K562 (cell line): Measurements from ENCODE around the gene ZCCHC24. TPM values are rescaled to one million over a fixed set of nuclear protein-coding genes. Genes with fewer than 3 reads are reported as not detected.

Experiments used
- ATAC-seq: fragments of 200-7000 bp; cut with Tn5 transposase; 3 replicates; pipeline ENCODE4 v1.9.1; 2020; ENCODE audit warnings: moderate library complexity
- BruUV-seq: library from RNA; stranded (reverse); fragments of 400-500 nt; replicated peaks from 2 replicates; lab custom pipeline; 2021; lab: Mats Ljungman, UMichigan
- CTCF ChIA-PET: fragments of 300-600 bp; formaldehyde crosslinking; extraction: SDS; loops from one replicate; lab custom pipeline; 2021; ENCODE audit warnings: low intra/inter-chr PET ratio; lab: Yijun Ruan, JAX
- POLR2A ChIA-PET: fragments of 300-600, 350-650 bp; sonication (Branson Sonifier 250); formaldehyde crosslinking; extraction: SDS; loops from one replicate; lab custom pipeline; 2021; ENCODE audit warnings: antibody characterized with exemption, inconsistent platforms; lab: Yijun Ruan, JAX
- DNase-seq, 4 experiments: peaks; one replicate each; pipeline versions ENCODE4 v3.0.0 to v3.0.0-alpha.2; 2011 to 2018; ENCODE audit warnings: low spot score in 3 of 4, mixed read lengths in 3 of 4; ENCODE audit errors: extremely low read depth in 1 of 4
- FAIRE-seq: peaks from 2 replicates; lab custom pipeline; 2011; peaks lifted over from hg19 to GRCh38; lab: Jason Lieb, UNC
- H2AFZ ChIP-seq: 2 replicates; pipeline ENCODE4 v1.6.0; 2011; ENCODE audit warnings: low read depth, low read length, control low read depth, inconsistent platforms
- H3K27ac ChIP-seq: fragments of 200-600 bp; 3 replicates; pipeline ENCODE4 v1.8.0; 2011; ENCODE audit warnings: low read depth, mild to moderate bottlenecking, control low read depth, inconsistent platforms, low read length, moderate library complexity, mixed read lengths; ENCODE audit errors: extremely low read depth
- H3K27me3 ChIP-seq, 2 experiments: fragments of 300-600 bp in 1 of 2; 2 replicates in 1 of 2; 3 replicates in 1 of 2; pipeline versions ENCODE4 v1.6.0 to v1.8.0; 2011; ENCODE audit warnings: inconsistent platforms in 2 of 2, low read length in 2 of 2, mild to moderate bottlenecking in 1 of 2, mixed read lengths in 1 of 2, moderate library complexity in 1 of 2; ENCODE audit not compliant: control insufficient read depth in 2 of 2, insufficient read depth in 2 of 2
- H3K36me3 ChIP-seq: fragments of 300-600 bp; 3 replicates; pipeline ENCODE4 v1.8.0; 2011; ENCODE audit warnings: mild to moderate bottlenecking, low read length, inconsistent platforms; ENCODE audit not compliant: control insufficient read depth, insufficient read depth
- H3K4me1 ChIP-seq, 2 experiments: fragments of 200-600 bp in 1 of 2; replicated peaks in 1 of 2; 2 replicates in 1 of 2; 3 replicates in 1 of 2; pipeline versions ENCODE4 v1.5.1 to v1.8.0; 2011; ENCODE audit warnings: inconsistent platforms in 2 of 2, low read length in 2 of 2, mild to moderate bottlenecking in 1 of 2, mixed read lengths in 1 of 2, moderate library complexity in 1 of 2; ENCODE audit not compliant: control insufficient read depth in 2 of 2, insufficient read depth in 2 of 2
- H3K4me2 ChIP-seq: 2 replicates; pipeline ENCODE4 v1.6.1; 2011; ENCODE audit warnings: low read length, control low read depth, inconsistent platforms, mixed read lengths; ENCODE audit not compliant: insufficient read depth
- H3K4me3 ChIP-seq: fragments of 200-600 bp; sonication (generic), shearing (Covaris generic); 2 replicates; pipeline ENCODE4 v1.5.1; 2016; ENCODE audit warnings: control low read depth, inconsistent platforms
- H3K79me2 ChIP-seq: fragments of 200-600 bp; 3 replicates; pipeline ENCODE4 v1.8.0; 2011; ENCODE audit warnings: low read length, inconsistent platforms; ENCODE audit not compliant: control insufficient read depth, insufficient read depth
- H3K9ac ChIP-seq, 2 experiments: 2 replicates each; pipeline versions ENCODE4 v1.6.0 to v1.6.1; 2011; ENCODE audit warnings: low read depth in 2 of 2, low read length in 2 of 2, control low read depth in 1 of 2, inconsistent platforms in 1 of 2, mild to moderate bottlenecking in 1 of 2, mixed read lengths in 1 of 2; ENCODE audit not compliant: insufficient read depth in 1 of 2
- H3K9me1 ChIP-seq: one replicate; pipeline ENCODE4 v1.6.0; 2011; ENCODE audit warnings: inconsistent platforms, mild to moderate bottlenecking, low read length, moderate library complexity; ENCODE audit not compliant: control insufficient read depth, insufficient read depth
- H3K9me3 ChIP-seq: replicated peaks from 2 replicates; pipeline ENCODE4 v1.5.1; 2011; ENCODE audit warnings: low read depth, low read length, inconsistent platforms; ENCODE audit not compliant: control insufficient read depth, insufficient read depth
- H4K20me1 ChIP-seq: replicated peaks from 2 replicates; pipeline ENCODE4 v1.6.1; 2011; ENCODE audit warnings: low read length, inconsistent platforms, mixed read lengths; ENCODE audit not compliant: control insufficient read depth, insufficient read depth
- CREB1 ChIP-seq, 2 experiments: sonication (generic) in 1 of 2; formaldehyde crosslinking in 1 of 2; IDR thresholded peaks; 2 replicates each; pipeline versions ENCODE4 v1.6.1 to v1.8.0; 2012 to 2022; ENCODE audit warnings: inconsistent platforms in 1 of 2, mild to moderate bottlenecking in 1 of 2, missing genetic modification reagents in 1 of 2, moderate library complexity in 1 of 2
- HDAC6 ChIP-seq: IDR thresholded peaks from 2 replicates; pipeline ENCODE4 v1.6.1; 2012; ENCODE audit warnings: low read depth, mild to moderate bottlenecking, control low read depth, inconsistent platforms, low read length, moderate library complexity
- WGBS: fragments of 100-300 bp; shearing (Covaris generic); methylation state at CpG from one replicate; pipeline ENCODE4 v1.1.6; 2016; ENCODE audit warnings: low coverage, mixed read lengths; ENCODE audit not compliant: insufficient coverage; ENCODE audit errors: missing lambda C conversion rate; 5-methylcytosine and 5-hydroxymethylcytosine counted together
- in situ Hi-C: fragments of 300-500 bp; cut with MboI; formaldehyde crosslinking; loops from 4 replicates; pipeline ENCODE4 v1.15.0; 2018; ENCODE audit warnings: inconsistent platforms, mixed read lengths
- intact Hi-C: fragments of 100-400 bp; cut with micrococcal nuclease; formaldehyde crosslinking; loops from 2 replicates; pipeline ENCODE4 v1.14.2; 2022
- polyA plus RNA-seq, 8 experiments: library from polyadenylated mRNA; depleted of rRNA in 4 of 8; stranded (reverse) in 5 of 8; unstranded in 3 of 8; fragments of >200 nt; fragmentation: Nextera tagmentation in 2 of 8; fragmentation: Illumina TruSeq in 1 of 8; extraction: Ambion mirVana in 2 of 8; extraction: Trizol in 1 of 8; gene quantifications; 2 replicates each; pipeline versions ENCODE4 v1.2.1 to v1.2.3, GENCODE V29; 2011 to 2014; ENCODE audit warnings: inconsistent platforms in 1 of 8, missing spikeins in 1 of 8
- total RNA-seq, 7 experiments: library from RNA; depleted of rRNA in 6 of 7; stranded (reverse); fragments of >200 nt in 6 of 7; fragmentation: Illumina TruSeq in 2 of 7; extraction: Trizol in 2 of 7; gene quantifications; 2 replicates each; pipeline versions ENCODE4 v1.2.1 to v1.2.3, GENCODE V29; 2011 to 2021; ENCODE audit warnings: low replicate concordance in 1 of 7
- TF ChIP-seq, protein P1 (sequence below): sonication (generic); formaldehyde crosslinking; IDR thresholded peaks from 2 replicates; pipeline ENCODE4 v1.8.0; 2023; ENCODE audit warnings: missing genetic modification reagents, mild to moderate bottlenecking, borderline replicate concordance
- TF ChIP-seq, protein P2 (sequence below): sonication (generic); IDR thresholded peaks from 2 replicates; pipeline ENCODE4 v1.6.1; 2016
- TF ChIP-seq, protein P3 (sequence below): IDR thresholded peaks from 2 replicates; pipeline ENCODE4 v1.6.1; 2012; ENCODE audit warnings: low read depth, low read length, improper control_type of control experiment, borderline replicate concordance

Gene ZCCHC24
- total and polyA plus RNA-seq, 9 of the 15 experiments (the other 6 are each of a cell fraction or from before 2014, with no cell fraction given), result 0.84 to 11.0 (median 4.6) TPM

DNA sequence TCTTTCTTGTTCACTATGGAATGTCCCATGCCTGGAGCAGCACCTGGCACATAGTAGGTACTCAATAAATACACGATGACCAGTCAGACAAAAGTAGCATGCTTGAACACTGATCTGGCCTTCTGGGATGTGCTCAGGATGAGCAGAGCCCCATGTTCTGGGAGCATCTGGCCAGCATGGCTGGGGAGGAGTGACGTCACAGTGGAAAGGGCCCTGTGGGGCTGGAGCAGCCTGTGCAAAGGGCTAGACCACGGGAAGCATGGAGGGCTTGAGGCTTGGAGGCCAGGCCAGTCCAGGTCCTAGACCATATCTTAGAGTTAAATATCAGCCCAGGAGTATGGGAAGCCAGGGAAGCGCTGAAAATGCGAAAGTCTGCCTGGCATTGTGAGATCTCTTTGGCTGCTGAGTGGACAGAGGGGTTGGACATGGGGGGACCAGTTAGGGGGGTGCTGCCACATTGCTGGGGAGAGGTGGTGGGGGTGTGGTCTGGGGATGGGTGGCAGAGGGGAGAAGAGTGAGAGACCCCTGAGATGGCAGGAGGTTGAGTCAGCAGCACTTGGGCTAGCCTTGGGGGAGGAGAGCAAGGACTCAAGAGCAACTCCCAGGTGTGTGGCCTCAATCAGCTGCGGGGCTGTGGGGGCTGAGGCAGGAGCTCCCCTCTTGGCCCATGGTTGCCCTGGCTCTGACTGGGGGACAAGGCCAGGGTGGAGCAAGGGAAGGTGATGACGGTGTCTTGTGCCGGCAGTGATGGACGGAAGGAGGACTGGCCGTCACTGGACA is 34.9 kb downstream of the ZCCHC24 start (continued):
- TF ChIP-seq, protein P1, sequence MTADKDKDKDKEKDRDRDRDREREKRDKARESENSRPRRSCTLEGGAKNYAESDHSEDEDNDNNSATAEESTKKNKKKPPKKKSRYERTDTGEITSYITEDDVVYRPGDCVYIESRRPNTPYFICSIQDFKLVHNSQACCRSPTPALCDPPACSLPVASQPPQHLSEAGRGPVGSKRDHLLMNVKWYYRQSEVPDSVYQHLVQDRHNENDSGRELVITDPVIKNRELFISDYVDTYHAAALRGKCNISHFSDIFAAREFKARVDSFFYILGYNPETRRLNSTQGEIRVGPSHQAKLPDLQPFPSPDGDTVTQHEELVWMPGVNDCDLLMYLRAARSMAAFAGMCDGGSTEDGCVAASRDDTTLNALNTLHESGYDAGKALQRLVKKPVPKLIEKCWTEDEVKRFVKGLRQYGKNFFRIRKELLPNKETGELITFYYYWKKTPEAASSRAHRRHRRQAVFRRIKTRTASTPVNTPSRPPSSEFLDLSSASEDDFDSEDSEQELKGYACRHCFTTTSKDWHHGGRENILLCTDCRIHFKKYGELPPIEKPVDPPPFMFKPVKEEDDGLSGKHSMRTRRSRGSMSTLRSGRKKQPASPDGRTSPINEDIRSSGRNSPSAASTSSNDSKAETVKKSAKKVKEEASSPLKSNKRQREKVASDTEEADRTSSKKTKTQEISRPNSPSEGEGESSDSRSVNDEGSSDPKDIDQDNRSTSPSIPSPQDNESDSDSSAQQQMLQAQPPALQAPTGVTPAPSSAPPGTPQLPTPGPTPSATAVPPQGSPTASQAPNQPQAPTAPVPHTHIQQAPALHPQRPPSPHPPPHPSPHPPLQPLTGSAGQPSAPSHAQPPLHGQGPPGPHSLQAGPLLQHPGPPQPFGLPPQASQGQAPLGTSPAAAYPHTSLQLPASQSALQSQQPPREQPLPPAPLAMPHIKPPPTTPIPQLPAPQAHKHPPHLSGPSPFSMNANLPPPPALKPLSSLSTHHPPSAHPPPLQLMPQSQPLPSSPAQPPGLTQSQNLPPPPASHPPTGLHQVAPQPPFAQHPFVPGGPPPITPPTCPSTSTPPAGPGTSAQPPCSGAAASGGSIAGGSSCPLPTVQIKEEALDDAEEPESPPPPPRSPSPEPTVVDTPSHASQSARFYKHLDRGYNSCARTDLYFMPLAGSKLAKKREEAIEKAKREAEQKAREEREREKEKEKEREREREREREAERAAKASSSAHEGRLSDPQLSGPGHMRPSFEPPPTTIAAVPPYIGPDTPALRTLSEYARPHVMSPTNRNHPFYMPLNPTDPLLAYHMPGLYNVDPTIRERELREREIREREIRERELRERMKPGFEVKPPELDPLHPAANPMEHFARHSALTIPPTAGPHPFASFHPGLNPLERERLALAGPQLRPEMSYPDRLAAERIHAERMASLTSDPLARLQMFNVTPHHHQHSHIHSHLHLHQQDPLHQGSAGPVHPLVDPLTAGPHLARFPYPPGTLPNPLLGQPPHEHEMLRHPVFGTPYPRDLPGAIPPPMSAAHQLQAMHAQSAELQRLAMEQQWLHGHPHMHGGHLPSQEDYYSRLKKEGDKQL, result no peak
- TF ChIP-seq, all 486 proteins: peak for 2

DNA sequence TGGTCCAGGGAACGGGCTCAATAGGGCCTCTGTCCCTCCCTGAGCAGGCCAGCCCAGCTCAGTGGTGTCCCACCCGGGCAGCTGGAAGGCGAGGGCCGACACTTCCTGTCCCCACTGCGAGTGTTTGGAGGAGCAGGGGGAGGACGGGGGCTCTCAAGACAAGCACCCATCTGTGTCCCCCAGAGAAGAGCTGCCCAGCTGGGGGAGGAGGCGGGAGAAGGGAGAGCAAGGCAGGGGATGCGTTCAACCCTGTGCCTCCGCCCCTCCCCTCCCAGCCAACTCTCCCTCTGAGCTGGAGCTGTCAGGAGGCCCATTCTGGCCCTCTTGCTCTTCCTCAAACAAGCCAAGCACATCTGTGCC is 35.7 kb downstream of the ZCCHC24 start:
- ATAC-seq (no peak), FAIRE-seq (no peak), DNase-seq (no peak)
- H3K79me2 ChIP-seq, result no peaks in the 10 kb centered on the region
- no peaks in the 10 kb centered on the region for H3K9me1 ChIP-seq
- WGBS, result 55% methylated on average over 9 of the region's 9 CpGs
- no peaks in the 10 kb centered on the region for H3K9me3 ChIP-seq
- H3K4me2 ChIP-seq, result no peak overlapping the region
- H3K36me3 ChIP-seq, result no peaks in the 10 kb centered on the region
- ChIA-PET CTCF (no interaction called here), POLR2A (no interaction called here)
- H3K4me1 ChIP-seq, result peaks cover 26 to 50% of the 10 kb centered on the region in 2 experiments
- H2AFZ ChIP-seq, result no peak overlapping the region
- intact Hi-C loops, result no loop called here
- TF ChIP-seq CREB1 (IDR thresholded peaks at IDR 0.05), result no peak
- 0 out of 2 replicates have a peak, but pooled peaks have one; percentile 1 for TF ChIP-seq CREB1 (CRISPR knock-in tag; IDR thresholded peaks at IDR 0.05)
- TF ChIP-seq, protein P2, sequence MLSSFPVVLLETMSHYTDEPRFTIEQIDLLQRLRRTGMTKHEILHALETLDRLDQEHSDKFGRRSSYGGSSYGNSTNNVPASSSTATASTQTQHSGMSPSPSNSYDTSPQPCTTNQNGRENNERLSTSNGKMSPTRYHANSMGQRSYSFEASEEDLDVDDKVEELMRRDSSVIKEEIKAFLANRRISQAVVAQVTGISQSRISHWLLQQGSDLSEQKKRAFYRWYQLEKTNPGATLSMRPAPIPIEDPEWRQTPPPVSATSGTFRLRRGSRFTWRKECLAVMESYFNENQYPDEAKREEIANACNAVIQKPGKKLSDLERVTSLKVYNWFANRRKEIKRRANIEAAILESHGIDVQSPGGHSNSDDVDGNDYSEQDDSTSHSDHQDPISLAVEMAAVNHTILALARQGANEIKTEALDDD, result no peak
- TF ChIP-seq, protein P3, sequence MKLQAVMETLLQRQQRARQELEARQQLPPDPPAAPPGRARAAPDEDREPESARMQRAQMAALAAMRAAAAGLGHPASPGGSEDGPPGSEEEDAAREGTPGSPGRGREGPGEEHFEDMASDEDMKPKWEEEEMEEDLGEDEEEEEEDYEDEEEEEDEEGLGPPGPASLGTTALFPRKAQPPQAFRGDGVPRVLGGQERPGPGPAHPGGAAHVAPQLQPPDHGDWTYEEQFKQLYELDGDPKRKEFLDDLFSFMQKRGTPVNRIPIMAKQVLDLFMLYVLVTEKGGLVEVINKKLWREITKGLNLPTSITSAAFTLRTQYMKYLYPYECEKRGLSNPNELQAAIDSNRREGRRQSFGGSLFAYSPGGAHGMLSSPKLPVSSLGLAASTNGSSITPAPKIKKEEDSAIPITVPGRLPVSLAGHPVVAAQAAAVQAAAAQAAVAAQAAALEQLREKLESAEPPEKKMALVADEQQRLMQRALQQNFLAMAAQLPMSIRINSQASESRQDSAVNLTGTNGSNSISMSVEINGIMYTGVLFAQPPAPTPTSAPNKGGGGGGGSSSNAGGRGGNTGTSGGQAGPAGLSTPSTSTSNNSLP, result no peak
- TF ChIP-seq HDAC6, result no peak
- H3K9ac ChIP-seq, result peak overlapping the region in 1 of 2 experiments; percentile 15; a peak in 1 of 4 replicates
- peaks cover 13% of the 10 kb centered on the region; the same call in 1 of the 2 replicates for H4K20me1 ChIP-seq
- no peaks in the 10 kb centered on the region for H3K27me3 ChIP-seq
- in situ Hi-C loops, result no loop called here
- BruUV-seq, result no TSS peak
- H3K27ac ChIP-seq, result no peak overlapping the region
- no peak overlapping the region for H3K4me3 ChIP-seq
